Astrocyte of the hippocampus (primary cell): ENCODE results near the gene GRIN2A.

ENCODE experiments used
- DNase-seq: peaks from one replicate; pipeline ENCODE4 v3.0.0; 2011; ENCODE audit warnings: low read depth, low spot score

The GRIN2A gene

GRCh38 chr16:9970244-9970643 is 212.0 kb downstream of the GRIN2A start:
- no peak for DNase-seq

GRCh38 chr16:9969580-9969979 is 212.6 kb downstream of the GRIN2A start:
- DNase-seq, result no peak

GRCh38 chr16:9966569-9967157 is 215.6 kb downstream of the GRIN2A start:
- DNase-seq, result peak; percentile 32

- peak; percentile 15 for DNase-seq
Observed at GRCh38 chr16:9965079-9965478, 217.1 kb downstream of the GRIN2A start.

GRCh38 chr16:9964426-9964825 is 217.8 kb downstream of the GRIN2A start:
- DNase-seq, result no peak

GRCh38 chr16:9957433-9957832 is 224.8 kb downstream of the GRIN2A start:
- DNase-seq, result no peak

- DNase-seq, result no peak
Observed at GRCh38 chr16:9957002-9957401, 225.2 kb downstream of the GRIN2A start.

- DNase-seq, result no peak
Observed at GRCh38 chr16:9955677-9956076, 226.6 kb downstream of the GRIN2A start.

GRCh38 chr16:9953908-9954570 is 228.2 kb downstream of the GRIN2A start:
- DNase-seq, result no peak

GRCh38 chr16:9950658-9951057 is 231.6 kb downstream of the GRIN2A start:
- DNase-seq, result no peak

- no peak for DNase-seq
Observed at GRCh38 chr16:9949396-9949795, 232.8 kb downstream of the GRIN2A start.

GRCh38 chr16:9948933-9949332 is 233.3 kb downstream of the GRIN2A start:
- no peak for DNase-seq

GRCh38 chr16:9946022-9946720 is 236.1 kb downstream of the GRIN2A start:
- DNase-seq, result no peak

- DNase-seq, result no peak
Observed at GRCh38 chr16:9943121-9943520, 239.1 kb downstream of the GRIN2A start.

- DNase-seq, result no peak
Observed at GRCh38 chr16:9941245-9941644, 241.0 kb downstream of the GRIN2A start.

- DNase-seq, result no peak
Observed at GRCh38 chr16:9934723-9935508, 247.3 kb downstream of the GRIN2A start.

- DNase-seq, result no peak
Observed at GRCh38 chr16:9932919-9933653, 249.1 kb downstream of the GRIN2A start.

GRCh38 chr16:9932000-9932399 is 250.2 kb downstream of the GRIN2A start:
- no peak for DNase-seq

- DNase-seq, result no peak
Observed at GRCh38 chr16:9929836-9930235, 252.4 kb downstream of the GRIN2A start.

GRCh38 chr16:9929313-9929712 is 252.9 kb downstream of the GRIN2A start:
- DNase-seq, result no peak

GRCh38 chr16:9922441-9922840 is 259.8 kb downstream of the GRIN2A start:
- DNase-seq, result no peak

- no peak for DNase-seq
Observed at GRCh38 chr16:9921997-9922396, 260.2 kb downstream of the GRIN2A start.
